Measurements from ENCODE around the gene BARD1.
"Not testable (repeated sequence)": the region's sequence is repeated elsewhere in the genome, so short reads cannot be mapped to it uniquely, and the experiment has no call there.

BARD1 gene

GRCh38 chr2:214753455-214753854 lies 56.0 kb downstream of the BARD1 start:
- DNase-seq: no peak

GRCh38 chr2:214750529-214750928 lies 59.0 kb downstream of the BARD1 start:
- no peak for DNase-seq

- no peak for DNase-seq
Measured at GRCh38 chr2:214747992-214748391, 61.5 kb downstream of the BARD1 start.

GRCh38 chr2:214742119-214742518 lies 67.4 kb downstream of the BARD1 start:
- DNase-seq: no peak

- DNase-seq: no peak
Measured at GRCh38 chr2:214740867-214741395, 68.6 kb downstream of the BARD1 start.

- DNase-seq: no peak
Measured at GRCh38 chr2:214737188-214737587, 72.3 kb downstream of the BARD1 start.

- no peak for DNase-seq
Measured at GRCh38 chr2:214730800-214731407, 78.6 kb downstream of the BARD1 start.

GRCh38 chr2:214730248-214730647 lies 79.2 kb downstream of the BARD1 start:
- no peak for DNase-seq

GRCh38 chr2:214724741-214725140 lies 84.7 kb downstream of the BARD1 start:
- DNase-seq: no peak

- DNase-seq: not testable (repeated sequence)
Measured at GRCh38 chr2:214717837-214718236, 91.6 kb downstream of the BARD1 start.

- DNase-seq: no peak
Measured at GRCh38 chr2:214716811-214717560, 92.5 kb downstream of the BARD1 start.

- no peak for DNase-seq
Measured at GRCh38 chr2:214715025-214715424, 94.5 kb downstream of the BARD1 start.

- no peak for DNase-seq
Measured at GRCh38 chr2:214713080-214713830, 96.2 kb downstream of the BARD1 start.

- no peak for DNase-seq
Measured at GRCh38 chr2:214710729-214711128, 98.8 kb downstream of the BARD1 start.

- no peak for DNase-seq
Measured at GRCh38 chr2:214706986-214707385, 102.5 kb downstream of the BARD1 start.

- no peak for DNase-seq
Measured at GRCh38 chr2:214699236-214699635, 110.2 kb downstream of the BARD1 start.

- DNase-seq: no peak
Measured at GRCh38 chr2:214696681-214697080, 112.8 kb downstream of the BARD1 start.

GRCh38 chr2:214695789-214696188 lies 113.7 kb downstream of the BARD1 start:
- no peak for DNase-seq

- DNase-seq: not testable (repeated sequence)
Measured at GRCh38 chr2:214683557-214683956, 125.9 kb downstream of the BARD1 start.

- DNase-seq: no peak
Measured at GRCh38 chr2:214679736-214680135, 129.7 kb downstream of the BARD1 start.

- DNase-seq: no peak
Measured at GRCh38 chr2:214676421-214677089, 132.9 kb downstream of the BARD1 start.
